ENCODE data around the gene NOSIP. TPM values are rescaled to one million over a fixed set of nuclear protein-coding genes. Genes with fewer than 3 reads are reported as not detected.
A peak's percentile ranks its signal among the peaks of the same experiment; 100 is the strongest.

NOSIP gene
- total RNA-seq, 2 experiments from 2014 or later, result 202 to 203 TPM

DNA sequence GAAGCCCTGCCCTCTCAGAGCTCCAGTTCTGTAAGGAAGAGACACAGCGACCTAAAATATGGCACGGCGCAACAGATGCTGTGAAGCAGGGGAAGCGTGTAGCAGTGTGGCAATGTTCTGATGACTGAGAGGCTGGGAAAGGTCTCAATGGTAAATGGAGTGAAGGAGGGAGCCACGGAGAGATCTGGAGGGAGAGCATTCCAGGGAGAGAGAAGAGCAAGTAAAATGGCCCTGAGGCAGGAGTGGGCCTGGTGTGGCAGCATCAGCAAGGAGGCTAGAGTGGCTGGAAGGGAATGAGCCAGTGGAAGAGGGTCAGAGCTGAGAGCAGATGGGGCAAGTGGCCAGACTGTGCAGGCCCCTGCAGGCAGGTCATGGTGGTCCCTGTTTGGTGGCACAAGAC lies 36.2 kb downstream of the NOSIP start:
- Mint-ChIP-seq H3K27ac (peak overlapping the region; percentile 55), H3K36me3 (ENCODE audit: low read depth) (no peaks in the 10 kb centered on the region), H3K4me3 (peak overlapping the region; percentile 56), H3K27me3 (no peaks in the 10 kb centered on the region), H3K9me3 (no peaks in the 10 kb centered on the region), H3K4me1 (ENCODE audit: low read depth) (peaks cover 36% of the 10 kb centered on the region)
- H3K9me3 ChIP-seq (ENCODE audit: control insufficient read depth in 1 of 2, insufficient read depth in 1 of 2, low read length in 2 of 2), result no peaks in the 10 kb centered on the region
- CTCF ChIA-PET, result interaction anchor here (2.0 kb wide), 1 partner anchor 37 kb away, joined by 5 read pairs; no protein-coding TSS in a partner anchor
- no peaks in the 10 kb centered on the region for H3K36me3 ChIP-seq (ENCODE audit: insufficient read depth, low read length)
- no peak overlapping the region for H3K4me3 ChIP-seq (ENCODE audit: low read length)
- DNase-seq (no peak), ATAC-seq (ENCODE audit: poor library complexity) (no peak)
- intact Hi-C loops (cut with DNase I, micrococcal nuclease), result loop anchor here in 1 of 2 experiments (10.0 kb wide), 1 partner anchor 149 kb away; no protein-coding TSS in a partner anchor
- no peaks in the 10 kb centered on the region for H3K27me3 ChIP-seq (ENCODE audit: control insufficient read depth in 1 of 2, insufficient read depth in 2 of 2, low read length in 2 of 2)
- no peak overlapping the region for H3K27ac ChIP-seq (ENCODE audit: low read depth in 1 of 2, low read length in 2 of 2)
- POLR2A ChIA-PET, result interaction anchor here (1.3 kb wide), 1 partner anchor 27 kb away, joined by 3 read pairs; no protein-coding TSS in a partner anchor
- TF ChIP-seq, protein P1, sequence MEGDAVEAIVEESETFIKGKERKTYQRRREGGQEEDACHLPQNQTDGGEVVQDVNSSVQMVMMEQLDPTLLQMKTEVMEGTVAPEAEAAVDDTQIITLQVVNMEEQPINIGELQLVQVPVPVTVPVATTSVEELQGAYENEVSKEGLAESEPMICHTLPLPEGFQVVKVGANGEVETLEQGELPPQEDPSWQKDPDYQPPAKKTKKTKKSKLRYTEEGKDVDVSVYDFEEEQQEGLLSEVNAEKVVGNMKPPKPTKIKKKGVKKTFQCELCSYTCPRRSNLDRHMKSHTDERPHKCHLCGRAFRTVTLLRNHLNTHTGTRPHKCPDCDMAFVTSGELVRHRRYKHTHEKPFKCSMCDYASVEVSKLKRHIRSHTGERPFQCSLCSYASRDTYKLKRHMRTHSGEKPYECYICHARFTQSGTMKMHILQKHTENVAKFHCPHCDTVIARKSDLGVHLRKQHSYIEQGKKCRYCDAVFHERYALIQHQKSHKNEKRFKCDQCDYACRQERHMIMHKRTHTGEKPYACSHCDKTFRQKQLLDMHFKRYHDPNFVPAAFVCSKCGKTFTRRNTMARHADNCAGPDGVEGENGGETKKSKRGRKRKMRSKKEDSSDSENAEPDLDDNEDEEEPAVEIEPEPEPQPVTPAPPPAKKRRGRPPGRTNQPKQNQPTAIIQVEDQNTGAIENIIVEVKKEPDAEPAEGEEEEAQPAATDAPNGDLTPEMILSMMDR (IDR thresholded peaks at IDR 0.05), result no peak
- H3K4me1 ChIP-seq (ENCODE audit: insufficient read depth, low read length), result peaks cover 37% of the 10 kb centered on the region

DNA sequence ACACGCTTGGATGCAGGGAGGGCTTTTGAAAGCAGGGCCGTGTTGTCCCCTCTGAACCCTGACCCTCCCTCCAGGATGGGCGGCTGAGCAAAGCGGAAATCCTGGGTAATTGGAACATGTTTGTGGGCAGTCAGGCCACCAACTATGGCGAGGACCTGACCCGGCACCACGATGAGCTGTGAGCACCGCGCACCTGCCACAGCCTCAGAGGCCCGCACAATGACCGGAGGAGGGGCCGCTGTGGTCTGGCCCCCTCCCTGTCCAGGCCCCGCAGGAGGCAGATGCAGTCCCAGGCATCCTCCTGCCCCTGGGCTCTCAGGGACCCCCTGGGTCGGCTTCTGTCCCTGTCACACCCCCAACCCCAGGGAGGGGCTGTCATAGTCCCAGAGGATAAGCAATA lies 37.3 kb downstream of the NOSIP start:
- Mint-ChIP-seq H3K4me3 (no peak overlapping the region), H3K36me3 (ENCODE audit: low read depth) (no peaks in the 10 kb centered on the region), H3K27ac (no peak overlapping the region), H3K27me3 (no peaks in the 10 kb centered on the region), H3K4me1 (ENCODE audit: low read depth) (peaks cover 27% of the 10 kb centered on the region), H3K9me3 (no peaks in the 10 kb centered on the region)
- intact Hi-C loops (cut with DNase I, micrococcal nuclease), result loop anchor here in 1 of 2 experiments (10.0 kb wide), 1 partner anchor 148 kb away; no protein-coding TSS in a partner anchor
- POLR2A ChIA-PET, result no interaction called here
- Histone ChIP-seq H3K27me3 (ENCODE audit: control insufficient read depth in 1 of 2, insufficient read depth in 2 of 2, low read length in 2 of 2) (no peaks in the 10 kb centered on the region), H3K36me3 (ENCODE audit: insufficient read depth, low read length) (peaks cover 3% of the 10 kb centered on the region), H3K27ac (ENCODE audit: low read depth in 1 of 2, low read length in 2 of 2) (no peak overlapping the region), H3K9me3 (ENCODE audit: control insufficient read depth in 1 of 2, insufficient read depth in 1 of 2, low read length in 2 of 2) (no peaks in the 10 kb centered on the region), H3K4me1 (ENCODE audit: insufficient read depth, low read length) (peaks cover 25% of the 10 kb centered on the region), H3K4me3 (ENCODE audit: low read length) (no peak overlapping the region)
- TF ChIP-seq, protein P1 (IDR thresholded peaks at IDR 0.05), result no peak
- ATAC-seq (ENCODE audit: poor library complexity) (no peak), DNase-seq (no peak)
- CTCF ChIA-PET, result no interaction called here

DNA sequence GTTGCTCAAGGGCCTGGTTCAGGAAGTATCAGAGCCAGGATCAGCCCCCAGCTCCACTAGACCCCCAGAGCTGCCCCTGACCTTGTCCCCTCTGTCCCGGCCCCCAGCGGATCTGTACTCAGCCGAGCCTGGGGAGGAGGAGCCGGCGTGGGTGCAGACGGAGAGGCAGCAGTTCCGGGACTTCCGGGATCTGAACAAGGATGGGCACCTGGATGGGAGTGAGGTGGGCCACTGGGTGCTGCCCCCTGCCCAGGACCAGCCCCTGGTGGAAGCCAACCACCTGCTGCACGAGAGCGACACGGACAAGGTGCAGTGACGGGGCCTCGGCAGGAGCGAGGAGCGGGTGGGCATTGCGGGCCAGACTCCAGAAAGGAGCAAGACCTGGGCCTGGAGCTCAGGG lies 37.9 kb downstream of the NOSIP start:
- H3K27ac ChIP-seq (ENCODE audit: low read depth in 1 of 2, low read length in 2 of 2), result no peak overlapping the region
- intact Hi-C loops (cut with DNase I, micrococcal nuclease), result loop anchor here in 1 of 2 experiments (10.0 kb wide), 1 partner anchor 148 kb away; no protein-coding TSS in a partner anchor
- Mint-ChIP-seq H3K27ac (no peak overlapping the region), H3K4me3 (no peak overlapping the region), H3K36me3 (ENCODE audit: low read depth) (no peaks in the 10 kb centered on the region), H3K27me3 (no peaks in the 10 kb centered on the region), H3K9me3 (no peaks in the 10 kb centered on the region), H3K4me1 (ENCODE audit: low read depth) (peaks cover 26% of the 10 kb centered on the region)
- H3K27me3 ChIP-seq (ENCODE audit: control insufficient read depth in 1 of 2, insufficient read depth in 2 of 2, low read length in 2 of 2), result no peaks in the 10 kb centered on the region
- TF ChIP-seq, protein P1 (IDR thresholded peaks at IDR 0.05), result no peak
- H3K36me3 ChIP-seq (ENCODE audit: insufficient read depth, low read length), result peaks cover 3% of the 10 kb centered on the region
- POLR2A ChIA-PET, result no interaction called here
- peaks cover 22% of the 10 kb centered on the region for H3K4me1 ChIP-seq (ENCODE audit: insufficient read depth, low read length)
- no peaks in the 10 kb centered on the region for H3K9me3 ChIP-seq (ENCODE audit: control insufficient read depth in 1 of 2, insufficient read depth in 1 of 2, low read length in 2 of 2)
- H3K4me3 ChIP-seq (ENCODE audit: low read length), result no peak overlapping the region
- CTCF ChIA-PET, result no interaction called here
- ATAC-seq (ENCODE audit: poor library complexity), result no peak
- DNase-seq, result no peak

Measured in CD4-positive, alpha-beta T cell (primary cell).